SK-N-SH treated with all-trans-retinoic acid at 6 μM for 48 hours (cell line): ENCODE data around the gene MCM3.

Source experiments
- ATAC-seq: fragments of 200-7000 bp; cut with Tn5 transposase; 3 replicates; pipeline ENCODE4 v1.9.1; 2020; ENCODE audit warnings: mild to moderate bottlenecking, moderate library complexity
- ARNTL ChIP-seq: fragments of 450-650 bp; formaldehyde crosslinking; IDR thresholded peaks from 2 replicates; pipeline ENCODE4 v1.5.0; 2020; ENCODE audit warnings: low read depth, mild to moderate bottlenecking, moderate library complexity, borderline replicate concordance
- BACH2 ChIP-seq: fragments of 250-450 bp; sonication (Bioruptor Pico); IDR thresholded peaks from 2 replicates; pipeline ENCODE4 v1.9.0; 2021; ENCODE audit warnings: mild to moderate bottlenecking, borderline replicate concordance
- CSDC2 ChIP-seq: fragments of 250-450 bp; sonication (Bioruptor Pico); IDR thresholded peaks from 2 replicates; pipeline ENCODE4 v1.5.0; 2020; ENCODE audit warnings: mild to moderate bottlenecking, moderate library complexity
- ESRRG ChIP-seq: fragments of 250-450 bp; sonication (Bioruptor Pico); IDR thresholded peaks from 2 replicates; pipeline ENCODE4 v1.6.1; 2021; ENCODE audit warnings: mild to moderate bottlenecking
- GLIS3 ChIP-seq: fragments of 250-450 bp; sonication (Bioruptor Pico); IDR thresholded peaks from 2 replicates; pipeline ENCODE4 v1.5.0; 2020; ENCODE audit warnings: mild to moderate bottlenecking, moderate library complexity
- ISL1 ChIP-seq: fragments of 250-450 bp; sonication (Bioruptor Pico); IDR thresholded peaks from 2 replicates; pipeline ENCODE4 v2.1.2; 2022; ENCODE audit warnings: mild to moderate bottlenecking, moderate library complexity
- OSR1 ChIP-seq: fragments of 250-450 bp; sonication (Bioruptor Pico); IDR thresholded peaks from 2 replicates; pipeline ENCODE4 v1.8.0; 2022; ENCODE audit warnings: moderate library complexity, mild to moderate bottlenecking, inconsistent platforms
- PPARA ChIP-seq: fragments of 250-450 bp; sonication (Bioruptor Pico); IDR thresholded peaks from 2 replicates; pipeline ENCODE4 v1.5.0; 2020; ENCODE audit warnings: mild to moderate bottlenecking, borderline replicate concordance
- RARB ChIP-seq: fragments of 250-450 bp; sonication (Bioruptor Pico); IDR thresholded peaks from 2 replicates; pipeline ENCODE4 v1.8.0; 2021; ENCODE audit warnings: mild to moderate bottlenecking, moderate library complexity
- TCF4 ChIP-seq: fragments of 250-450 bp; sonication (Bioruptor Pico); IDR thresholded peaks from 2 replicates; pipeline ENCODE4 v1.8.0; 2021; ENCODE audit warnings: mild to moderate bottlenecking, moderate library complexity, borderline replicate concordance
- TOX ChIP-seq: fragments of 250-450 bp; sonication (Bioruptor Pico); IDR thresholded peaks from 2 replicates; pipeline ENCODE4 v1.8.0; 2021; ENCODE audit warnings: mild to moderate bottlenecking, moderate library complexity, borderline replicate concordance
- TSHZ2 ChIP-seq: fragments of 250-450 bp; sonication (Bioruptor Pico); IDR thresholded peaks from 2 replicates; pipeline ENCODE4 v1.5.0; 2020; ENCODE audit warnings: mild to moderate bottlenecking, moderate library complexity
- ZC3H10 ChIP-seq: fragments of 250-450 bp; sonication (Bioruptor Pico); IDR thresholded peaks from 2 replicates; pipeline ENCODE4 v1.5.1; 2021; ENCODE audit warnings: mild to moderate bottlenecking, moderate library complexity
- ZFP3 ChIP-seq: fragments of 250-450 bp; sonication (Bioruptor Pico); IDR thresholded peaks from 2 replicates; pipeline ENCODE4 v1.5.0; 2020; ENCODE audit warnings: mild to moderate bottlenecking, moderate library complexity
- ZFP30 ChIP-seq: fragments of 450-650 bp; formaldehyde crosslinking; IDR thresholded peaks from 2 replicates; pipeline ENCODE4 v1.5.0; 2022; ENCODE audit warnings: mild to moderate bottlenecking, moderate library complexity
- ZNF565 ChIP-seq: fragments of 450-650 bp; formaldehyde crosslinking; conservative IDR thresholded peaks from 2 replicates; pipeline ENCODE4 v1.5.0; 2020; ENCODE audit warnings: low read depth, mild to moderate bottlenecking, moderate library complexity
- ZNF70 ChIP-seq: fragments of 450-650 bp; formaldehyde crosslinking; IDR thresholded peaks from 2 replicates; pipeline ENCODE4 v1.5.0; 2020; ENCODE audit warnings: mild to moderate bottlenecking, moderate library complexity
- ZNF8 ChIP-seq: fragments of 450-650 bp; formaldehyde crosslinking; IDR thresholded peaks from 2 replicates; pipeline ENCODE4 v1.5.0; 2020; ENCODE audit warnings: mild to moderate bottlenecking, moderate library complexity
- TF ChIP-seq, protein P1 (sequence below): fragments of 250-450 bp; sonication (Bioruptor Pico); IDR thresholded peaks from 2 replicates; pipeline ENCODE4 v1.5.1; 2020; ENCODE audit warnings: low read depth, mild to moderate bottlenecking, moderate library complexity
- TF ChIP-seq, protein P2 (sequence below): fragments of 250-450 bp; sonication (Bioruptor Pico); IDR thresholded peaks from 2 replicates; pipeline ENCODE4 v1.8.0; 2020; ENCODE audit warnings: mild to moderate bottlenecking, moderate library complexity, borderline replicate concordance
- TF ChIP-seq, protein P3 (sequence below): fragments of 250-450 bp; sonication (Bioruptor Pico); IDR thresholded peaks from 2 replicates; pipeline ENCODE4 v1.8.0; 2021; ENCODE audit warnings: low read depth, mild to moderate bottlenecking, moderate library complexity, borderline replicate concordance

The MCM3 gene

GRCh38 chr6:52276130-52276529, 8.4 kb downstream of the MCM3 start:
- ATAC-seq, result no peak
- TF ChIP-seq OSR1 (CRISPR knock-in tag) (no peak), ESRRG (CRISPR knock-in tag) (no peak)

DNA sequence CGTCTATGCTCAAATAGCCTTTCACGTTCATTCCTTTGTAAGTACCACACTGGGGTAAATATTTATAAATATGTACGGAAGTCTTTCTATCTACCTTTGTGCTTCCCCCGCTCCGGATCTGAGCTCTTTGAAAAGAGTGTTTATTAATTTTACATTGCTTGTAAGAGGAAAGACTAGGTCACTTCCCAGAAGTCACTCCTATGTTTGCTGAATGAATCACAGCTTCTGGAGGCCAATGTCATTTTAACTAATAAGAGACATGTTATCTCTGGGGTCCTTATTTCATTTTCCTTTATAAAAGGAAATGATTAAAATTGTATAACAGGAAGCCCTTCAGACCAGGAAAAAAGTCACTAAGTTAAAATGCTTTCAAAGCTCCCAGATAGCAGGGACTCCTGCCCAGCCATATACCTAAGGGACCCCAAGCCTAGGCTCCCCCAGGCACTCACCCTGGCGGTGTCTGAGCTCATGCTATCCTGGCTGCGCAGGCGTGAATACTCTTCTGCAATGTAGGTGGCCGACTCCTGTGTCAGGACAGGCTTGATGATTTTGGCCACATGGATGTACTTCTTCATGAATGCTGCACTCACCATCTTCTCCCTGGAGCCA, 12.6 kb downstream of the MCM3 start:
- ATAC-seq, result no peak
- no peak for TF ChIP-seq ZC3H10 (CRISPR knock-in tag)
- no peak for TF ChIP-seq ZNF8 (CRISPR knock-in tag)
- TF ChIP-seq, protein P1, sequence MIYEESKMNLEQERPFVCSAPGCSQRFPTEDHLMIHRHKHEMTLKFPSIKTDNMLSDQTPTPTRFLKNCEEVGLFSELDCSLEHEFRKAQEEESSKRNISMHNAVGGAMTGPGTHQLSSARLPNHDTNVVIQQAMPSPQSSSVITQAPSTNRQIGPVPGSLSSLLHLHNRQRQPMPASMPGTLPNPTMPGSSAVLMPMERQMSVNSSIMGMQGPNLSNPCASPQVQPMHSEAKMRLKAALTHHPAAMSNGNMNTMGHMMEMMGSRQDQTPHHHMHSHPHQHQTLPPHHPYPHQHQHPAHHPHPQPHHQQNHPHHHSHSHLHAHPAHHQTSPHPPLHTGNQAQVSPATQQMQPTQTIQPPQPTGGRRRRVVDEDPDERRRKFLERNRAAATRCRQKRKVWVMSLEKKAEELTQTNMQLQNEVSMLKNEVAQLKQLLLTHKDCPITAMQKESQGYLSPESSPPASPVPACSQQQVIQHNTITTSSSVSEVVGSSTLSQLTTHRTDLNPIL (CRISPR knock-in tag), result no peak
- no peak for TF ChIP-seq ZNF565 (CRISPR knock-in tag)
- no peak for TF ChIP-seq TCF4 (CRISPR knock-in tag)
- no peak for TF ChIP-seq ZFP3 (CRISPR knock-in tag)
- TF ChIP-seq ZFP30 (CRISPR knock-in tag), result no peak
- TF ChIP-seq, protein P2, sequence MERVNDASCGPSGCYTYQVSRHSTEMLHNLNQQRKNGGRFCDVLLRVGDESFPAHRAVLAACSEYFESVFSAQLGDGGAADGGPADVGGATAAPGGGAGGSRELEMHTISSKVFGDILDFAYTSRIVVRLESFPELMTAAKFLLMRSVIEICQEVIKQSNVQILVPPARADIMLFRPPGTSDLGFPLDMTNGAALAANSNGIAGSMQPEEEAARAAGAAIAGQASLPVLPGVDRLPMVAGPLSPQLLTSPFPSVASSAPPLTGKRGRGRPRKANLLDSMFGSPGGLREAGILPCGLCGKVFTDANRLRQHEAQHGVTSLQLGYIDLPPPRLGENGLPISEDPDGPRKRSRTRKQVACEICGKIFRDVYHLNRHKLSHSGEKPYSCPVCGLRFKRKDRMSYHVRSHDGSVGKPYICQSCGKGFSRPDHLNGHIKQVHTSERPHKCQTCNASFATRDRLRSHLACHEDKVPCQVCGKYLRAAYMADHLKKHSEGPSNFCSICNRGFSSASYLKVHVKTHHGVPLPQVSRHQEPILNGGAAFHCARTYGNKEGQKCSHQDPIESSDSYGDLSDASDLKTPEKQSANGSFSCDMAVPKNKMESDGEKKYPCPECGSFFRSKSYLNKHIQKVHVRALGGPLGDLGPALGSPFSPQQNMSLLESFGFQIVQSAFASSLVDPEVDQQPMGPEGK (CRISPR knock-in tag), result no peak
- no peak for TF ChIP-seq ISL1 (CRISPR knock-in tag)
- no peak for TF ChIP-seq TOX (CRISPR knock-in tag)
- TF ChIP-seq GLIS3, result no peak
- no peak for TF ChIP-seq OSR1 (CRISPR knock-in tag)
- TF ChIP-seq, protein P3, sequence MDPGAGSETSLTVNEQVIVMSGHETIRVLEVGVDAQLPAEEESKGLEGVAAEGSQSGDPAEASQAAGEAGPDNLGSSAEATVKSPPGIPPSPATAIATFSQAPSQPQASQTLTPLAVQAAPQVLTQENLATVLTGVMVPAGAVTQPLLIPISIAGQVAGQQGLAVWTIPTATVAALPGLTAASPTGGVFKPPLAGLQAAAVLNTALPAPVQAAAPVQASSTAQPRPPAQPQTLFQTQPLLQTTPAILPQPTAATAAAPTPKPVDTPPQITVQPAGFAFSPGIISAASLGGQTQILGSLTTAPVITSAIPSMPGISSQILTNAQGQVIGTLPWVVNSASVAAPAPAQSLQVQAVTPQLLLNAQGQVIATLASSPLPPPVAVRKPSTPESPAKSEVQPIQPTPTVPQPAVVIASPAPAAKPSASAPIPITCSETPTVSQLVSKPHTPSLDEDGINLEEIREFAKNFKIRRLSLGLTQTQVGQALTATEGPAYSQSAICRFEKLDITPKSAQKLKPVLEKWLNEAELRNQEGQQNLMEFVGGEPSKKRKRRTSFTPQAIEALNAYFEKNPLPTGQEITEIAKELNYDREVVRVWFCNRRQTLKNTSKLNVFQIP (CRISPR knock-in tag), result no peak
- no peak for TF ChIP-seq RARB
- no peak for TF ChIP-seq CSDC2 (CRISPR knock-in tag)
- no peak for TF ChIP-seq ZNF70 (CRISPR knock-in tag)
- no peak for TF ChIP-seq PPARA (CRISPR knock-in tag)
- no peak for TF ChIP-seq TSHZ2 (CRISPR knock-in tag)

DNA sequence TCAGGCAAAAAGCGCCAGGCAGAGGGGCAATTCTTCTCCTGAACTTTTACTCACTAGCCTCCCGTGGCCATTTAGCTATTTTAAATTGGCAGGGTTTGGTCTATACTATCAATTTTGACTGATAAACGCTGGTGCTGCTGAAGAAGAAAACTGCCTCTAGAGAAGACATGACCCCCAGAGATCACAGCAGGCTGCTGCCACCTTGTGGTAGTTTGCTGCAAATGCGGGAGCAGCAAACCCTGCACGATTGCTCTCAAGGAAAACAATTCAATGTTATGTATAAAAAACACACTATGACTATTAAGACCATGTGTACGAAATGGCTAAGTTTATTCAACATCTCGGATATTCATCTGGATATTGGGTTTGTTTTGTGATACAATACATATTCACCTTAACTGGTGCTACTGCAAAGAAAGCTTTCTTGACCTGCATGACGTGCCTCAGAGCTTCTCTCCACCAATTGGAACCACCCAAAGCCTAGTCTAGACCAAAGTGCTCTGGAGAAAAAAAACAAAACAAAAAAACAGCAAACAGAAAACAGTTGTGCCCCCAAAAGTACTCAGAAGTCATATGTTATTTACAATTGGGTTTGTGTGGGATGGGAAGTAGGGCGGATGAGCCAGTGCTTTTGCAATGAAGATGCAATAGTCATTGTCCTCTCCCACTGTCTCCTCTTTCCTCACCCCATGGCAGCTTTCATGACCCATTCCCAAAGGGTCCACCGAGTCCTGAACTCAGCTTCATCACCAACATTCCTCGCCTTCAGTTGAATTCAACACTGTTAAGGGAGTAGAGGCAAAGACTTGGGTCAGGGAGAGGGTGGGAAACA, 20.6 kb downstream of the MCM3 start:
- ATAC-seq, result peak; percentile 76

More for the DNA sequence above, 20.6 kb downstream of the MCM3 start:
- TF ChIP-seq ESRRG (CRISPR knock-in tag) (no peak), ARNTL (CRISPR knock-in tag) (no peak), ZC3H10 (CRISPR knock-in tag) (no peak), TOX (CRISPR knock-in tag) (no peak), OSR1 (CRISPR knock-in tag) (no peak), RARB (no peak), ZFP30 (CRISPR knock-in tag) (no peak), BACH2 (CRISPR knock-in tag) (no peak), PPARA (CRISPR knock-in tag) (no peak), ZNF8 (CRISPR knock-in tag) (no peak), GLIS3 (no peak), ISL1 (CRISPR knock-in tag) (no peak), ZNF70 (CRISPR knock-in tag) (no peak), CSDC2 (CRISPR knock-in tag) (no peak)
- TF ChIP-seq, protein P1 (CRISPR knock-in tag), result no peak
- TF ChIP-seq, all 23 proteins: peak for 0
